Body of pancreas (tissue), 4 donors: Measurements from ENCODE around the gene NR6A1.

Source experiments
- CTCF ChIP-seq, 7 experiments: fragments of 450-650 bp in 4 of 7; fragments of 200-600 bp in 3 of 7; sonication (generic) in 3 of 7; IDR thresholded peaks; one replicate each; pipeline ENCODE4 v1.5.1; 2016 to 2019; ENCODE audit warnings: antibody characterized with exemption in 7 of 7
- POLR2A ChIP-seq, 3 donors: fragments of 450-650 bp; IDR thresholded peaks; one replicate each; pipeline ENCODE4 v1.6.1; 2016; ENCODE audit warnings: antibody characterized with exemption in 3 of 3, mild to moderate bottlenecking in 2 of 3

- TF ChIP-seq CTCF (IDR thresholded peaks at IDR 0.05): no peak
- no peak for TF ChIP-seq POLR2A (IDR thresholded peaks at IDR 0.05)
Observed at GRCh38 chr9:124473310-124473709, 297.8 kb downstream of the NR6A1 start.
